ENCODE data around the gene KANSL3. TPM values are rescaled to one million over a fixed set of nuclear protein-coding genes. Genes with fewer than 3 reads are reported as not detected.

Gene KANSL3
- total and polyA plus RNA-seq, 2 experiments from 2014 or later: 15.0 to 23.9 TPM

- no peak for DNase-seq
- 92 to 95% methylated on average over 8 of the region's 8 CpGs for WGBS, 2 experiments (ENCODE audit: low coverage in 1 of 2, low lambda C conversion rate in 2 of 2, missing lambda C conversion rate in 2 of 2)
- H3K9me3 ChIP-seq (ENCODE audit: low read depth): no peaks in the 10 kb centered on the region
- H3K79me2 ChIP-seq (ENCODE audit: insufficient read depth): peaks cover 7% of the 10 kb centered on the region; the same call in 1 of the 2 replicates
- H3K27ac ChIP-seq: no peak overlapping the region
- H2AFZ ChIP-seq: no peak overlapping the region
- TF ChIP-seq EZH2phosphoT487 (IDR thresholded peaks at IDR 0.05; ENCODE audit: insufficient read depth, low read depth): no peak
- no peak for TF ChIP-seq EZH2 (IDR thresholded peaks at IDR 0.05; ENCODE audit: insufficient read depth, poor library complexity, severe bottlenecking)
- in situ Hi-C loops (cut with MboI): no loop called here
- H3K4me1 ChIP-seq (ENCODE audit: insufficient read depth): peaks cover 9% of the 10 kb centered on the region
- H3K9me2 ChIP-seq (ENCODE audit: insufficient read depth): no peaks in the 10 kb centered on the region
- no peak overlapping the region for H3K4me2 ChIP-seq (ENCODE audit: unreplicated experiment)
- peaks cover 57% of the 10 kb centered on the region for H3K36me3 ChIP-seq (ENCODE audit: low read depth)
- no peak overlapping the region for H3K9ac ChIP-seq
- no peaks in the 10 kb centered on the region for H3F3A ChIP-seq (ENCODE audit: insufficient read depth)
- no peaks in the 10 kb centered on the region for H4K20me1 ChIP-seq (ENCODE audit: insufficient read depth)
- no peaks in the 10 kb centered on the region for H3K27me3 ChIP-seq (replicated peaks; ENCODE audit: insufficient read depth)
- H3K4me3 ChIP-seq: no peak overlapping the region
Measured at GRCh38 chr2:96601382-96602292, 36.5 kb downstream of the KANSL3 start.

GRCh38 chr2:96599941-96600340, 38.2 kb downstream of the KANSL3 start:
- Histone ChIP-seq H3K27me3 (replicated peaks; ENCODE audit: insufficient read depth) (no peaks in the 10 kb centered on the region), H3K4me2 (ENCODE audit: unreplicated experiment) (no peak overlapping the region), H3K79me2 (ENCODE audit: insufficient read depth) (peaks cover 7% of the 10 kb centered on the region; the same call in 1 of the 2 replicates), H3K27ac (no peak overlapping the region), H2AFZ (no peak overlapping the region), H3K4me3 (no peak overlapping the region), H3K9ac (no peak overlapping the region), H3K4me1 (ENCODE audit: insufficient read depth) (no peaks in the 10 kb centered on the region), H3K9me2 (ENCODE audit: insufficient read depth) (no peaks in the 10 kb centered on the region), H3K9me3 (ENCODE audit: low read depth) (no peaks in the 10 kb centered on the region), H3F3A (ENCODE audit: insufficient read depth) (no peaks in the 10 kb centered on the region), H4K20me1 (ENCODE audit: insufficient read depth) (no peaks in the 10 kb centered on the region), H3K36me3 (ENCODE audit: low read depth) (peaks cover 45% of the 10 kb centered on the region)
- TF ChIP-seq EZH2 (IDR thresholded peaks at IDR 0.05; ENCODE audit: insufficient read depth, poor library complexity, severe bottlenecking) (no peak), EZH2phosphoT487 (IDR thresholded peaks at IDR 0.05; ENCODE audit: insufficient read depth, low read depth) (no peak)
- 95 to 99% methylated on average over 2 of the region's 2 CpGs for WGBS, 2 experiments (ENCODE audit: low coverage in 1 of 2, low lambda C conversion rate in 2 of 2, missing lambda C conversion rate in 2 of 2)
- in situ Hi-C loops (cut with MboI): no loop called here
- no peak for DNase-seq

GRCh38 chr2:96596596-96596995, 41.5 kb downstream of the KANSL3 start:
- DNase-seq: no peak
- Histone ChIP-seq H3K4me3 (no peak overlapping the region), H3K36me3 (ENCODE audit: low read depth) (peaks cover 52% of the 10 kb centered on the region), H4K20me1 (ENCODE audit: insufficient read depth) (no peaks in the 10 kb centered on the region), H3K9me3 (ENCODE audit: low read depth) (no peaks in the 10 kb centered on the region), H3K27me3 (replicated peaks; ENCODE audit: insufficient read depth) (no peaks in the 10 kb centered on the region), H3K27ac (no peak overlapping the region), H3F3A (ENCODE audit: insufficient read depth) (no peaks in the 10 kb centered on the region), H3K4me1 (ENCODE audit: insufficient read depth) (no peaks in the 10 kb centered on the region), H3K4me2 (ENCODE audit: unreplicated experiment) (no peak overlapping the region), H3K9me2 (ENCODE audit: insufficient read depth) (no peaks in the 10 kb centered on the region), H2AFZ (no peak overlapping the region), H3K79me2 (ENCODE audit: insufficient read depth) (peaks cover 7% of the 10 kb centered on the region; the same call in 1 of the 2 replicates), H3K9ac (no peak overlapping the region)
- no peak for TF ChIP-seq EZH2 (IDR thresholded peaks at IDR 0.05; ENCODE audit: insufficient read depth, poor library complexity, severe bottlenecking)
- TF ChIP-seq EZH2phosphoT487 (IDR thresholded peaks at IDR 0.05; ENCODE audit: insufficient read depth, low read depth): no peak
- in situ Hi-C loops (cut with MboI): no loop called here

GRCh38 chr2:96594691-96595152, 43.4 kb downstream of the KANSL3 start:
- Histone ChIP-seq H3K79me2 (ENCODE audit: insufficient read depth) (peaks cover 16% of the 10 kb centered on the region; the same call in 1 of the 2 replicates), H3K4me3 (no peak overlapping the region), H3K9me3 (ENCODE audit: low read depth) (no peaks in the 10 kb centered on the region), H3K36me3 (ENCODE audit: low read depth) (peaks cover 44% of the 10 kb centered on the region), H3F3A (ENCODE audit: insufficient read depth) (peaks cover 7% of the 10 kb centered on the region; the same call in 1 of the 2 replicates), H3K27me3 (replicated peaks; ENCODE audit: insufficient read depth) (no peaks in the 10 kb centered on the region), H3K27ac (no peak overlapping the region), H3K9ac (no peak overlapping the region), H3K4me2 (ENCODE audit: unreplicated experiment) (no peak overlapping the region), H2AFZ (no peak overlapping the region), H4K20me1 (ENCODE audit: insufficient read depth) (no peaks in the 10 kb centered on the region), H3K4me1 (ENCODE audit: insufficient read depth) (no peaks in the 10 kb centered on the region), H3K9me2 (ENCODE audit: insufficient read depth) (no peaks in the 10 kb centered on the region)
- in situ Hi-C loops (cut with MboI): no loop called here
- TF ChIP-seq EZH2phosphoT487 (IDR thresholded peaks at IDR 0.05; ENCODE audit: insufficient read depth, low read depth) (no peak), EZH2 (IDR thresholded peaks at IDR 0.05; ENCODE audit: insufficient read depth, poor library complexity, severe bottlenecking) (no peak)
- no peak for DNase-seq
- 96% methylated on average over 5 of the region's 5 CpGs for WGBS, 2 experiments (ENCODE audit: low coverage in 1 of 2, low lambda C conversion rate in 2 of 2, missing lambda C conversion rate in 2 of 2)
